HG03520 (cell line): ENCODE results near the gene MRTFA.

Source experiments
- ATAC-seq: cut with Tn5 transposase; IDR thresholded peaks from one replicate; pipeline ENCODE4 v1.9.1; 2021; ENCODE audit warnings: mild to moderate bottlenecking, moderate library complexity; ENCODE audit not compliant: unreplicated experiment

Gene MRTFA

GRCh38 chr22:40434106-40434505 lies 202.4 kb downstream of the MRTFA start:
- no peak for ATAC-seq

- ATAC-seq, result no peak
Observed at GRCh38 chr22:40433416-40434090, 203.0 kb downstream of the MRTFA start.

GRCh38 chr22:40432625-40433024 lies 203.9 kb downstream of the MRTFA start:
- ATAC-seq, result no peak

- ATAC-seq, result no peak
Observed at GRCh38 chr22:40432157-40432556, 204.4 kb downstream of the MRTFA start.

- no peak for ATAC-seq
Observed at GRCh38 chr22:40430991-40431390, 205.5 kb downstream of the MRTFA start.

- ATAC-seq, result no peak
Observed at GRCh38 chr22:40429481-40429880, 207.0 kb downstream of the MRTFA start.

- no peak for ATAC-seq
Observed at GRCh38 chr22:40428796-40429195, 207.7 kb downstream of the MRTFA start.

GRCh38 chr22:40426594-40427333 lies 209.8 kb downstream of the MRTFA start:
- ATAC-seq, result no peak

- ATAC-seq, result no peak
Observed at GRCh38 chr22:40425082-40425481, 211.4 kb downstream of the MRTFA start.

GRCh38 chr22:40423882-40424640 lies 212.5 kb downstream of the MRTFA start:
- ATAC-seq, result no peak

- no peak for ATAC-seq
Observed at GRCh38 chr22:40423310-40423688, 213.2 kb downstream of the MRTFA start.

- ATAC-seq, result no peak
Observed at GRCh38 chr22:40422558-40423309, 213.8 kb downstream of the MRTFA start.

GRCh38 chr22:40421941-40422340 lies 214.6 kb downstream of the MRTFA start:
- no peak for ATAC-seq

- no peak for ATAC-seq
Observed at GRCh38 chr22:40421082-40421350, 215.5 kb downstream of the MRTFA start.

- ATAC-seq, result no peak
Observed at GRCh38 chr22:40420341-40421081, 216.0 kb downstream of the MRTFA start.

GRCh38 chr22:40419718-40420117 lies 216.8 kb downstream of the MRTFA start:
- ATAC-seq, result no peak

GRCh38 chr22:40418366-40419201 lies 217.9 kb downstream of the MRTFA start:
- no peak for ATAC-seq

- ATAC-seq, result no peak
Observed at GRCh38 chr22:40417881-40418280, 218.6 kb downstream of the MRTFA start.

GRCh38 chr22:40417041-40417440 lies 219.5 kb downstream of the MRTFA start:
- ATAC-seq, result no peak

- no peak for ATAC-seq
Observed at GRCh38 chr22:40416636-40417035, 219.9 kb downstream of the MRTFA start.
